Activated T-cell treated with anti-CD3 and anti-CD28 coated beads for 48 hours (primary cell): ENCODE data around the gene UTP14C.
A peak's percentile ranks its signal among the peaks of the same experiment; 100 is the strongest.
"Not testable (repeated sequence)": the region's sequence is repeated elsewhere in the genome, so short reads cannot be mapped to it uniquely, and the experiment has no call there.

Experiments used
- DNase-seq: peaks from one replicate; pipeline ENCODE4 v3.0.0-alpha.2; 2020; ENCODE audit warnings: low read depth

Gene UTP14C

DNA sequence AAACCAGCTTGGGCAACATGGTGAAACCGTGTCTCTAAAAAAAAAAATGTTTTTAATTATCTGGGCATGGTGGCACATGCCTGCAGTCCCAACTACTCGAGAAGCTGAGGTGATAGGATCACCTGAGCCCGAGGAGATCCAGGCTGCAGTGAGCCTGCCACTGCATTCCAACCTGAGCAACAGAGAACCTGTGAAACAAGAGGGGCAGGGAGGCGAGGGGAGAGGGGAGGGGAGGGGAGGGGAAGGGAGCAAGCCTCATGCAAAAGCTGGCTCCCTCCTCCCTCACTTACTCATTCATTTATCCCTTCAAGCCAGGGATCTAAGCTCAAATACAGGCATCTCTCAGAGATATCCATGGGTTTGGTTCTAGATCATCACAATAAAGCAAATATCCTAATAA is 22.1 kb upstream of the UTP14C start:
- DNase-seq: no peak

- DNase-seq: no peak
Observed at GRCh38 chr13:52003541-52003940, 20.9 kb upstream of the UTP14C start.

DNA sequence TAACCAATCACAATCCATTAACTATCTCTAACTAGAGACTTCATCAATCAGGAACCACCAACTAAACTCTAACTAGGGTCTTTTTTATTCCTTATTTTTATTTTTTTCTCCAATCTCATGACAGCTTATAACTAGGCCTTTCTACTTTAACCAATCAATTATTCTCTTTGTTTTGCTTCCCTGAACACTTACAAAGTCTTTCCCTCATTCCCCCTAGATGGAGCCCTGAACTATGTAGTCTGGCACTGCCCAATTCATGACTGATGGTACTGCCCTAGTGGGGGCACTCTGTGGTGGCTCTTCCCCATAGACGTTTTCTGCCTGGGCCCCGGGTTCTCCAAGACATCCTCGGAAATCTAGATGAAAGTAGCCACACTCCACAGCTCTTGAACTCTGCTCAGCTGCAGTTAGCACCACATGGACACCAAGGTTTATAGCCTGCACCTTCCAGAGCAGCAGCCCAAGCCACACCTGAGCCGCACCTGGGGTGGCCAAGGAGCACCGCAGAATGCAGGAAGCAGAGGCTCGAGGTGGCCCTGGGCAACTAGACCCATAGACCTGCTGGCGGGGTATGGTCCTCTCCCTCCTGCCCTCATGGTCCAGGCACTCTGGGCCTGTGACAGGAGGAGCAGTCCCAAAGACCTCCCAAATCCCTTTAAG is 19.9 kb upstream of the UTP14C start:
- DNase-seq: no peak

- DNase-seq: no peak
Observed at GRCh38 chr13:52005841-52006522, 18.5 kb upstream of the UTP14C start.

- no peak for DNase-seq
Observed at GRCh38 chr13:52006523-52007245, 17.8 kb upstream of the UTP14C start.

GRCh38 chr13:52009946-52010345 is 14.5 kb upstream of the UTP14C start:
- DNase-seq: no peak

GRCh38 chr13:52010890-52011631 is 13.4 kb upstream of the UTP14C start, which contains the start of gene ATP7B:
ATP7B (minus strand) TSS chr13:52011450; CDS start chr13:52011337, 113 bp downstream.
- DNase-seq: peak; percentile 13

DNA sequence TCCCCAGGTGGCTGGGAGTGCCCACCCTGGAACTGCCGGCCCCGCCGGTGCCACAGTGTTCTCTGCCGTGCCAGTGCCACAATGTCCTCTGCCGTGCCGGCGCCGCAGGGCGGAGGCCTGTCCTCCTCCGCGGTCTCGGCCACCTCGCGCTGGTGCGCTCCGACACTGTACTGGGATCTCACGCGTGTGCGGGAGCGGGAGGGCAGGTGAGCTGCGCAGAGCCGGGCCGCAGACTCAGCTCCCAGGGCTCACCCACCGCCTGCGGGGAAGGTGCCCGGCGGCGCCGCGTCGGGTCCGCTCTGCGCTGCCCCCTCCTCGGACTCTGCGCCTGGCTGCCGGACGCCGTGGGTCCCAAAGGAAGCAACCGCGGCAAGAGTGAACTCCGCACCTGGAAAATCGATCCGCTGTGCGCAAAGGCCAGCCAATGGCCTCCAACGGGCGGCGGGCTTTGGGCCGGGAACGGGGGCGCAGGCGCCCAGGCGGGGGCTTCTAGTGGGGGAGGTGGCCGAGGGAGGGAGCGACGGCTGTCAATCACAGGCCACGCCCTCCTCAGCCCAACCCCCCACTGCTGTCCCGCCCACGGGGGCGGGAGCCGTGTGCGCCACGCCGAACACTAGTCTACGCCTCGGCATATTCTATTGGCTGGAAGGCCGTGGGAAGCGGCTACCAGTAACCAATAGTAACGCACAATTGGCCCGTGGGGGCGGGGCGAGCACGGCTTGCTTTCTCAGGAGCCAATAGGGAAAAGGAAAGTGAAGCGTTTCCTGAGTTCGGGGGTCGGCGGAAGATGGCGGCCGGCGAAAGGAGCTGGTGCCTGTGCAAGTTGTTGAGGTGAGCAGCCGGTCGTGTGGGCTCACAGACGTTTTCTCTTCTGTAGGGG is 12.6 kb upstream of the UTP14C start, which contains the start of gene ALG11:
Gene ALG11 (plus strand): TSS at position 767 of the 880 bp plus-strand sequence. CDS start 21 bp downstream, at position 788.
- DNase-seq: peak; percentile 99

DNA sequence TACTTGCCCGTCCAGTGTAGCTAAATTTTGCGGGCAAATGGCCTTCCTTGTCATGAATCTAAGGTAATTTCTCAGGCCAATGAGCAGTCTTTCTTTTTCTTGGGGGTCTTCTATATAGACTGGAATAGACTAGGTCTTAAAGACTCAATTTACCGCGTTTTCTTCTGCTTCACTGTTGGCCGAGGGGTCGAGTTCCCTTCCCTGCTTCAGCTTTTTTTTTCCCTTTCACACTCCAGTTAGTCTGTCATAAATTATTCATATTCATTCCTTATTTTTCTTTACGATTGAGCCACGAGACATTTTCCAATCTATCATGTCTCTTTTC is 12.0 kb upstream of the UTP14C start:
- DNase-seq: no peak

- DNase-seq: no peak
Observed at GRCh38 chr13:52016296-52016695, 8.2 kb upstream of the UTP14C start.

DNA sequence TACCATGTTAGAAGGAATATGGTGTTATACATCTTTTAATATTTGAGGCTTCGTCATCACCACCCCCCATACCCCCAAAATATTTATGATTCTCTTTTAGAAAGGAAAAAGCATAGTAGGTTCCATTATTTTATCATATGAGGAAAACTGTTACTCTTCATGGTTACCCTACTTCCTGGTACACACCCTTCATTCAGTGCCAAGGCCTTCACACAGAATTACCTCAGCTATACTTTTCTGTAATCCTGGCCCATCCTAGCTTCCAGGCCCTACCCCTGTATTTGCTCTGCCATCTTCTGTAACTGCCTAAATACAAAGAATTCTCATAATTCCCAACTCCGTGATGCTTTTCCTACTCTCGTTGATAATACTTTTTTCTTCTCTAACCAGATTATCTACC is 4.3 kb upstream of the UTP14C start:
- DNase-seq: no peak

- DNase-seq: no peak
Observed at GRCh38 chr13:52022356-52022755, 2.1 kb upstream of the UTP14C start.

DNA sequence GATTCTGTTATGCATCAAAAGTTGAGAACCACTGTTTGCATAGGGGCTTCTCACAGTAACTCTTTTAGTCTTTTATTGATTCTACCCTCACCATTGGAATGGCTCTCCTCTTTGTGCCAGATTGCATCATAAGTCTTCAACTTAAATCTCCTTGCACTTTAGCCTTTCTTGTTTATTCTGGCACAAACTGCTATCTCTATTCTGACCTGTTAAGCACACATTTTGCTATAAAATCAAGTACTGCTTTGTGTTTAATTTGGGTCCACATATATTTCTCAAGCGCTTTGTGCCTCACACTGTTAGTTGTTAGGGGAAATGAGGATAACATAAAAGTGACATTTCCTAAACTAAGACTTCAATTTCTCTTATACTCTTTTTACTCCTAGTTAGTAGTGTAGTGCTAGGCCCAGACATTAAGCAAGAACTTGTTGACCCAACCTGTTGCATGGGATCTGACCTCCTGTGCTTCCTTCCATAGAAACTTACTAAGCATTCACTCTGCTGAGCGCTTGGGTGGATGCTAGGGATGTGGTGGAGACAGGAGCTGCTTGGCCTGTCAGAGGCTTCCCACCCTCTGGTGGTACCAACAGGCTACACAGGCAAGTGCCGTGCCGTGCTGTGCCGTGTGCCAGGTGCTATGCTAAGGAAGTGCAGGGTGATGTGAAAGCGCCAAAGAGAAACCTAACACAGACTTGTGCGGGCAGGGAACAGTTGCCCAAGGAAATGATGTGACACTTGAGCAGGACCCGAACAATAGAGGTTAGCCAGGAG is 1.2 kb downstream of the UTP14C start:
- no peak for DNase-seq

DNA sequence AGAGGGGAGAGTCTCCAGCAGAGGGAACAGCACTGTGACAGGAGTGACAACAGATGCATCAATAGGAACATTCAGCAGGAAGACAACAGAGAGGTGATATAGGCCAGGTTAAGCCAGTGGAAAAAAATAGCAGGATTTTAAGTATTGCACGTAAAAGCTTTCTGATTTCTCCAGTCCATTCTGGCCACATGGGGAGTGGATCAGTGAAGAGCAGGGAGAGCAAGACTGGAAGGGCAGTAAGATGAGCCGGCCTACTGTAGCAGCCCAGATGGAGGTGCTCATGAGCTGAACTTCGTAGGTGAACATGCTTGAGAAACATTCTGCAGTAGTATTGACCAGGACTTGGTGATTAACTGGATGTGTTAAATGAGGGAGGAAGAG is 1.7 kb downstream of the UTP14C start:
- DNase-seq: no peak

- no peak for DNase-seq
Observed at GRCh38 chr13:52027832-52028231, 3.3 kb downstream of the UTP14C start.

- DNase-seq: no peak
Observed at GRCh38 chr13:52029569-52029968, 5.1 kb downstream of the UTP14C start.

- DNase-seq: not testable (repeated sequence)
Observed at GRCh38 chr13:52030401-52030800, 5.9 kb downstream of the UTP14C start.

- no peak for DNase-seq
Observed at GRCh38 chr13:52033039-52033438, 8.5 kb downstream of the UTP14C start.

DNA sequence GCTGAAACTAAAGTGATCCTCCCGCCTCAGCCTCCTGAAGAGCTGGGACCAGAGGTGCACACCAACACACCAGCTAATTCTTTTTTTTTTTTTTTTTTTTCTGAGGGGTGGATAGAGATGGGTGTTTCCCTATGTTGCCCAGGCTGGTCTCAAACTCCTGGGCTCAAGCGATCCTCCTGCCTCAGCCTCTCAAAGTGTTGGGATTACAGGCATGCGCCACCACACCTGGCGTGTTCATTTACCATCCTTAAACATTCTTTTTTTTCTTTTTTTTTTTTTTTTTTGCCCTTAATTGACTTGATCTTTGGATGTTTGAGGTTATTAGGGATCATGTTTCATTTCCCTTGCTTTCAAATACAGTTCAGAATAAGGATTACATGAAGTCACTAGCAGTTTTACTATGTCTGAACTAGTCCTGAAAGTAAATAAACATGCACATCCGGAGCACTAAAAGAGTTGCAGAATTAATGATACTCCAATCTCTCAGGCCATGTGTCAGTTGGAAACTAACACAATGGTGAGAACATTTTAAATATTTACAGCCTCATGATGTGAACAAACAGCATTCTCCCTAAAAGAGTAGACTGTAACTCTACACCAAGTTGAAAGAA is 10.2 kb downstream of the UTP14C start:
- no peak for DNase-seq

GRCh38 chr13:52036037-52036436 is 11.5 kb downstream of the UTP14C start:
- DNase-seq: no peak
